CD4-positive, alpha-beta T cell (primary cell): ENCODE measurements around the gene PPARD. TPM values are rescaled to one million over a fixed set of nuclear protein-coding genes. Genes with fewer than 3 reads are reported as not detected.

ENCODE experiments used
- ATAC-seq: fragments of 200-7000 bp; cut with Tn5 transposase; one replicate; pipeline ENCODE4 v1.10.0; 2022; ENCODE audit warnings: mild to moderate bottlenecking; ENCODE audit not compliant: poor library complexity
- CTCF ChIA-PET: fragments of 350-600 bp; sonication (Branson Sonifier 250); formaldehyde crosslinking; loops from one replicate; lab custom pipeline; 2021; ENCODE audit warnings: antibody characterized with exemption, inconsistent platforms; lab: Charles Lee
- POLR2A ChIA-PET: fragments of 350-600 bp; sonication (Branson Sonifier 250); formaldehyde crosslinking; loops from one replicate; lab custom pipeline; 2021; ENCODE audit warnings: antibody characterized with exemption, inconsistent platforms; lab: Charles Lee
- DNase-seq, 14 experiments: peaks; one replicate each; pipeline ENCODE4 v3.0.0-alpha.2; 2013 to 2020; ENCODE audit warnings: mixed read lengths in 2 of 14
- H3K27ac ChIP-seq, 2 donors: one replicate each; pipeline versions ENCODE4 v1.5.1 to v1.7.0; 2013; ENCODE audit warnings: low read length in 2 of 2, low read depth in 1 of 2, mild to moderate bottlenecking in 1 of 2
- H3K27me3 ChIP-seq, 2 experiments: 1 replicate in 1 of 2; 2 replicates in 1 of 2; pipeline versions ENCODE4 v1.6.1 to v1.7.0; 2013; ENCODE audit warnings: low read length in 2 of 2, control low read depth in 1 of 2, mild to moderate bottlenecking in 1 of 2, moderate library complexity in 1 of 2; ENCODE audit not compliant: insufficient read depth in 2 of 2, control insufficient read depth in 1 of 2
- H3K36me3 ChIP-seq: one replicate; pipeline ENCODE4 v1.6.1; 2013; ENCODE audit warnings: low read length, control low read depth; ENCODE audit not compliant: insufficient read depth
- H3K4me1 ChIP-seq: one replicate; pipeline ENCODE4 v1.6.1; 2013; ENCODE audit warnings: low read length, control low read depth; ENCODE audit not compliant: insufficient read depth
- H3K4me3 ChIP-seq: one replicate; pipeline ENCODE4 v1.5.1; 2013; ENCODE audit warnings: mild to moderate bottlenecking, low read length, moderate library complexity
- H3K9me3 ChIP-seq, 2 experiments: 1 replicate in 1 of 2; 2 replicates in 1 of 2; pipeline versions ENCODE4 v1.6.1 to v1.7.0; 2013; ENCODE audit warnings: low read length in 2 of 2, mild to moderate bottlenecking in 2 of 2, control low read depth in 1 of 2, moderate library complexity in 1 of 2; ENCODE audit not compliant: control insufficient read depth in 1 of 2, insufficient read depth in 1 of 2
- H3K27ac Mint-ChIP-seq: one replicate; pipeline ENCODE4 v1.8.0; 2020; ENCODE audit warnings: mixed read lengths
- H3K27me3 Mint-ChIP-seq: one replicate; pipeline ENCODE4 v1.8.0; 2021; ENCODE audit warnings: mixed read lengths
- H3K36me3 Mint-ChIP-seq: one replicate; pipeline ENCODE4 v1.8.0; 2021; ENCODE audit warnings: low read depth, mixed read lengths
- H3K4me1 Mint-ChIP-seq: one replicate; pipeline ENCODE4 v1.8.0; 2021; ENCODE audit warnings: low read depth, mixed read lengths
- H3K4me3 Mint-ChIP-seq: one replicate; pipeline ENCODE4 v1.8.0; 2020; ENCODE audit warnings: mild to moderate bottlenecking, mixed read lengths
- H3K9me3 Mint-ChIP-seq: one replicate; pipeline ENCODE4 v1.8.0; 2020; ENCODE audit warnings: mixed read lengths
- CTCF ChIP-seq: fragments of 200-600 bp; IDR thresholded peaks from one replicate; pipeline ENCODE4 v1.8.0; 2022; ENCODE audit warnings: antibody characterized with exemption, mild to moderate bottlenecking
- intact Hi-C, 2 experiments: fragments of 100-400 bp; cut with DNase I in 1 of 2; cut with micrococcal nuclease in 1 of 2; formaldehyde crosslinking; loops; one replicate each; pipeline versions ENCODE4 v1.15.1 to v1.9.0; 2023 to 2025; cut with DNase I, micrococcal nuclease
- microRNA-seq: library from miRNA; unstranded; fragments of <30 nt; microRNA quantifications from one replicate; pipeline ENCODE4 v1.2.0, GENCODE V29; 2021; ENCODE audit warnings: borderline microRNAs expressed, borderline replicate concordance
- total RNA-seq, 174 experiments: library from RNA in 2 of 174; stranded (reverse) in 2 of 174; gene quantifications; one replicate each; pipeline ENCODE4 v1.2.3 and lab custom pipeline; 2021 to 2026

The PPARD gene
- total RNA-seq, 2 experiments from 2014 or later = 34.1 to 37.0 TPM

- H3K36me3 Mint-ChIP-seq = peaks cover 5% of the 10 kb centered on the region
- ATAC-seq = no peak
- Histone ChIP-seq H3K4me1 (peaks cover 3% of the 10 kb centered on the region), H3K9me3 (no peaks in the 10 kb centered on the region), H3K4me3 (no peak overlapping the region), H3K27me3 (no peaks in the 10 kb centered on the region), H3K27ac (no peak overlapping the region), H3K36me3 (peaks cover 19% of the 10 kb centered on the region)
- H3K27me3 Mint-ChIP-seq = no peaks in the 10 kb centered on the region
- H3K4me1 Mint-ChIP-seq = peaks cover 4% of the 10 kb centered on the region
- H3K27ac Mint-ChIP-seq = no peak overlapping the region
- ChIA-PET CTCF (no interaction called here), POLR2A (interaction anchor here (1.1 kb wide), 1 partner anchor 24 kb away, joined by 3 read pairs; no protein-coding TSS in a partner anchor)
- intact Hi-C loops = no loop called here
- DNase-seq = no peak
- no peak overlapping the region for H3K4me3 Mint-ChIP-seq
- no peak for TF ChIP-seq CTCF
- no peaks in the 10 kb centered on the region for H3K9me3 Mint-ChIP-seq
Measured at GRCh38 chr6:35477028-35477427, 134.7 kb downstream of the PPARD start.

Small RNA genes lying within 50 kb of the gene (microRNA-seq; reads per million reads assigned to microRNA genes)
- gene MIR7111 = not detected

Other genes with a start within 250 kb of the PPARD start
- not detected for gene TCP11, start 201.2 kb upstream of the PPARD start, total RNA-seq
- not detected for gene SCUBE3, start 128.6 kb upstream of the PPARD start, total RNA-seq
- gene ZNF76, start 82.8 kb upstream of the PPARD start, total RNA-seq = 10 to 100 TPM; 46.1 to 53.4 TPM
- gene DEF6, start 44.7 kb upstream of the PPARD start, total RNA-seq = 100 to 1,000 TPM; 209 to 212 TPM
- 1 to 10 TPM; 1.6 to 1.7 TPM for gene FANCE, start 109.8 kb downstream of the PPARD start, total RNA-seq
- 1,000 to 10,000 TPM; 2,453 to 2,464 TPM for gene RPL10A, start 125.8 kb downstream of the PPARD start, total RNA-seq
- gene TEAD3, start 154.5 kb downstream of the PPARD start, total RNA-seq = under 1 TPM in 1 of 2 experiments, not detected in 1; 0.11 TPM
- not detected for gene TULP1, start 170.3 kb downstream of the PPARD start, total RNA-seq